GM12874 (cell line): ENCODE data around the gene ADGRV1.

ENCODE experiments used
- CTCF ChIP-seq: IDR thresholded peaks from 2 replicates; pipeline ENCODE4 v1.5.1; 2011; ENCODE audit warnings: low read depth, mild to moderate bottlenecking, control low read depth, low read length, moderate library complexity; ENCODE audit not compliant: insufficient read depth

ADGRV1 gene

GRCh38 chr5:90558344-90559192, at the start of gene ADGRV1:
TSS of gene ADGRV1 (plus strand) at chr5:90558797. CDS start at chr5:90558896, 99 bp downstream.
- no peak for TF ChIP-seq CTCF

GRCh38 chr5:90510438-90510837, 48.2 kb upstream of the ADGRV1 start:
- TF ChIP-seq CTCF, result no peak

GRCh38 chr5:90514520-90514919, 44.1 kb upstream of the ADGRV1 start:
- TF ChIP-seq CTCF, result no peak

GRCh38 chr5:90518661-90519060, 39.9 kb upstream of the ADGRV1 start:
- TF ChIP-seq CTCF, result no peak

- TF ChIP-seq CTCF, result no peak
These were observed 39.5 kb upstream of the ADGRV1 start for GRCh38 chr5:90519081-90519480.

- TF ChIP-seq CTCF, result no peak
These were observed 29.9 kb upstream of the ADGRV1 start for GRCh38 chr5:90528601-90529193.

- TF ChIP-seq CTCF, result no peak
These were observed 29.2 kb upstream of the ADGRV1 start, which contains the start of gene LYSMD3 for GRCh38 chr5:90529194-90529938. TSS of gene LYSMD3 (minus strand) at chr5:90529584. CDS start at chr5:90525289, 4,295 bp downstream.
